A549 (cell line): ENCODE measurements around the gene TMEM37.

Experiments
- CTCF ChIP-seq: fragments of >200 bp; sonication (Bioruptor Twin); formaldehyde crosslinking; IDR thresholded peaks from 3 replicates; pipeline ENCODE4 v1.5.1; 2016
- EP300 ChIP-seq, 2 experiments: fragments of >200 bp; sonication (Bioruptor Twin); formaldehyde crosslinking; IDR thresholded peaks; 2 replicates in 1 of 2; 3 replicates in 1 of 2; pipeline ENCODE4 v1.6.1; 2016 to 2017
- MYC ChIP-seq: IDR thresholded peaks from 2 replicates; pipeline ENCODE4 v1.6.1; 2012; ENCODE audit warnings: mild to moderate bottlenecking, inconsistent platforms, low read length, improper control_type of control experiment, borderline replicate concordance
- POLR2A ChIP-seq: IDR thresholded peaks from 2 replicates; pipeline ENCODE4 v1.6.1; 2012; ENCODE audit warnings: mild to moderate bottlenecking, low read length
- RAD21 ChIP-seq, 2 experiments: fragments of >200 bp in 1 of 2; sonication (Bioruptor Twin) in 1 of 2; formaldehyde crosslinking in 1 of 2; IDR thresholded peaks in 1 of 2; conservative IDR thresholded peaks in 1 of 2; 2 replicates in 1 of 2; 3 replicates in 1 of 2; pipeline ENCODE4 v1.6.1; 2012 to 2018; ENCODE audit warnings: inconsistent platforms in 1 of 2

- TF ChIP-seq POLR2A (no peak), RAD21 (conservative IDR thresholded peaks at IDR 0.05 in 1 of 2, IDR thresholded peaks at IDR 0.05 in 1 of 2) (no peak), CTCF (no peak), MYC (no peak), EP300 (IDR thresholded peaks at IDR 0.05) (no peak)
Measured at GRCh38 chr2:119446037-119446436, 14.4 kb downstream of the TMEM37 start.
